CD4-positive, alpha-beta T cell treated with Interleukin-6 at 100 ng/mL for 8 hours (primary cell): ENCODE measurements around the gene SCUBE1.

Experiments used
- DNase-seq: peaks from one replicate; pipeline ENCODE4 v3.0.0-alpha.2; 2020; ENCODE audit warnings: mixed read lengths, low spot score

Gene SCUBE1

DNA sequence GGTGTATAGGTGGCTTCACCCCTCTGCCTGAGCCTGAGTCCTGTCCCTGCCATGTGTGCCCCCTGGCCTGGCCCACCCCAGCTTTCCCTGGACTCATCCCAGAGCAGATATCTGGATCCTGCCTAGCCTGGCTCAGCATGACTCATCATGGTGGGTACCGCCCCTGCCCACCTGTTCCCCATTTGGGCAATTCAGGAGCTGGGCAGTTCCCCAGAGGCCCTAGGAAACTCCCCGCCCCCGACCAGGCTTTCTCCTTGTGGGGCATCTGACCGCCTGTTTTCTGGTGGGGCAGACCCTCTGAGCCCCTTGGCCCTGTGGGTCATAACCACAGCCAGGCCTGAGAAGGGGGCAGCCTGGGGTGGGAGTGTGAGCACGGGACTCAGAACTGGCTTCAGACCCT, 187.4 kb downstream of the SCUBE1 start:
- DNase-seq: no peak

- no peak for DNase-seq
Observed at GRCh38 chr22:43154887-43155536, 188.2 kb downstream of the SCUBE1 start.

GRCh38 chr22:43153899-43154298, 189.3 kb downstream of the SCUBE1 start:
- no peak for DNase-seq

DNA sequence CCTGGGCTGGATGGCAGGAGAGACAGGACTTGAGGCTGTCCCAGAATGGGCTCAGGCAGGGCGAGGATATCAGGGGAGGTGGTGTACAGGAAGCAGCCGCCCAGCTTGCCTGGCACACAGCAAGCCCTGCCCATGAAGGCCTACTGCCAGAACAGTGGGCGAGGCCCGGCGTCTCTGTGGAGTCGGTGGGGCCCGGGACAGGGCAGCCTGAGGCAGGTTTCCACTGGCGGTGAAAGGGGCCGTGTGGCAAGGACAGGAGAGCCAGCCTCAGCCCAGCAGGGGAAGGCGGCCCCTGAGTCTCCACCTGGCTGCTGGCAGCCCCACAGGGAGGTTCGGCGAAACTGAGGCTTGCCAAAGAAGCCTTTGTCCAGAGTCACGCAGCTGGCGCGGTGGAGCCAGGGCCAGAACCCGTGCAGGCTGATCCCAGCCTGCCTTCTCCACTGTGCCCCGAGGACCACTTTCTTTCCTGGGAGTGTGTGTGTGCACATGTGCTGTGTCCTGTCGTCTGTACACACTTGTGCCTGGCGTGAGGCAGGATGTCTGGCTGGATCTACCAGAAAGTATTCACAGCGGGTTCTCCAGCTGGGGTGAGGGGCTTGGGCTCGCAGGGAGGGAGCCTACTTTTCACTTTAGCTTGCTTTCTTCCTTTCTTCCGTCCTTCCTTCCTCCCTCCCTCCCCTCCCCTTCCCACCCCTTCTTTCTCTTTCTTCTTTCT, 190.7 kb downstream of the SCUBE1 start:
- DNase-seq: peak; percentile 69

DNA sequence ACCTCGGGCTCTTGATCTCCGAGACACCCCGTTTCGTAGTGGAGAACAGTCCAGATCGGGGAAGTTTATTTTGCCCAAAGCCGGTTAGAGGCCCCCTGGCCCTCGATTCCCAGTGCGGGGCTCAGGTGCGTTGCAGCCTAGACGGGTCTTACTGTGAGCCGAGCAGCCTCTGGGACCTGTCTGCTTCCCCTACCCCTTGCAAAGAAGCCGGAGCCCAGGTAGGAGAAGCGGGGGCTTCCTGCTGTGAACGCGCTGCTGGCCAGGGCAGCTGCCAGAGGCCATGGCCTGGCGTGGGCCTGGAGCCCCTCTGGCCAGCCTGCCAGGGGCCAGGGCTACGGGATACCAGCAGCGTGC, 191.2 kb downstream of the SCUBE1 start:
- no peak for DNase-seq

- DNase-seq: peak; percentile 65
Observed at GRCh38 chr22:43151251-43152002, 191.7 kb downstream of the SCUBE1 start, which contains the start of gene TSPO. TSPO (plus strand) TSS chr22:43151559; CDS start chr22:43159239, 7,680 bp downstream.

GRCh38 chr22:43150731-43151206, 192.4 kb downstream of the SCUBE1 start:
- DNase-seq: no peak

- no peak for DNase-seq
Observed at GRCh38 chr22:43148581-43148980, 194.6 kb downstream of the SCUBE1 start.

DNA sequence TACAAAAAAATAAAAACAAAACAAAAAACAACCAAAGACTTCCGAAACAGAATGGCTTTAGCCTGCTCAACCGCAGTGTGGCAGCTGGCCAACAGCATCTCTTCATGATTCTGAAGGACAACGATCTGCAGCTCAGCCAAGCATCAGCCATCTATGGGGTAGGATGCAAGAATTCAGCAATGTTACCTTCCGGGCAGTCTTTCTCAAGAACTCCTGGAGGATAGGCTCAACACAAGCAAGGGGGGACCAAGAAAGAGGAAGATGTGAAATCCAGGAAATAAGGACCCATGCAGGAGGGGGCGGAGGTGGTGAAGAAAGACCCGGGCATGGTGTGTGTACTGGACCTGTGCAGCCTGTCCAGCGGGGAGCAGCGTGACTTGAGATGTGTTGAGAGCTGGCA, 195.4 kb downstream of the SCUBE1 start:
- no peak for DNase-seq
